HG03439 (cell line): Measurements from ENCODE around the gene KIAA0930.
A peak's percentile ranks its signal among the peaks of the same experiment; 100 is the strongest.
"Not testable (repeated sequence)": the region's sequence is repeated elsewhere in the genome, so short reads cannot be mapped to it uniquely, and the experiment has no call there.

Experiments
- ATAC-seq: cut with Tn5 transposase; IDR thresholded peaks from one replicate; pipeline ENCODE4 v1.9.1; 2021; ENCODE audit warnings: mild to moderate bottlenecking, moderate library complexity; ENCODE audit not compliant: unreplicated experiment

Gene KIAA0930

DNA sequence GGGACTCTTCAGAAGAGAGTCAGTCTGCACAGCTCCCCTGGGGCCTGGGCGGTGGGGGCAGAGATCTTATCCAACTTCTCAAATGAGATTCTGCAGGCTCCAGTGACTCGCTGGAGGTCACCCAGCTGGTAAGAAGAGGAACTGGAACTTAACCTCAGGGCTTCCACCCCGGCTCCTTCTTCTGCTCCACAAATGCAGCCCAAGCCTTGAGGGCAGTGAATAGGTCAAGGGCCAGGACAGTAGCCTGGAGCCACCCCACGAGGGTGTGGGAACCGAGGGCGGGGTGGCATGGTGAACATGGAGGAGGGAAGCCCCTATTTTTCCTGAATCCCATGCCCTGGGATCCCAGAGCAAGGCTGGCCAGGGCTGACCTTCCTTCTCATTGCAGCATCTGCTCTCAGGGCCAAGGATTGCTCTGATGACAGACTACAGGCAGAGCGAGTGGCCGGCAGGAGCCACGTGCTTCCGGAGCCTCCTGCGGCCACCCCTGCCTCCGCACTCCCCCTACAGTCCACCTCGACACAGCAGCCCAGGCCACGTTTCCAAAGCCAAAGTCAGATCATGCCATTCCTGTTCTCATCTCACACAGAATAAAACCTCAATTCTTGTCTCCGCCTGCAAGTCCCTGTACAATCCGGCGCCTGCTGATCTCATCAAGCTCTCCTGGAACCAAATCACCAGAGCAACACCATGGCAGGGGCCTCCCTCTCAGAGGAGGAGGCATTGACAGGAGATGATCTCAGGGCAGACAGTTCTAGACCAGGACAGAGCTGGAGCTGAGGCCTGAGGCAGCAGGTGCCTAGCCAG, 23.0 kb upstream of the KIAA0930 start:
- ATAC-seq = peak; percentile 71

DNA sequence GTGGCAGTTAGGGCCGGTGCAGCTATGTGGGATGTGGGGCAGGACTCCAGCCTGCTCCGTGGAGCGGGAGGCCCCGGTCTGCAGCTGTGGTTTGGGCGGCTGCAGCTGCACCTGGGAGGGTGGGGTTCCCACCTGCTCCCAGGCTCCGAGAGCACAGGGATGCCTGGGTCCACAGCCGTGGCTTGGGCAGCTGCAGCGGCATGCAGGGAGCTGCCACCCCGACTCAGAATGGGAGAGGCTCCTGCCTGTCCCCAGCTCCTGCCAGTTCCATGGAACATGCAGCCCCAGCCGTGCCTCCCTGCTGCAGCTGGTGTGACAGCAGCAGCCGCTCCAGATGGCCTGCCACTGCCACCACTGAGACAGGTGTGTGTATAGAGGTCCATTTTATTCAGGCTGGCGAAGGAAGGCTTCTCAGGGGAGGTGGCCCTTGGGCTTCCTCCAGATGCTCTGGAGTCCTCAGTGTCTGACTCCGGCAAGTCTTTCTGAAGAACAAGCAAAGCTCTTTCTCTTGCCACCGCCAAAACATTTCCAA, 22.3 kb upstream of the KIAA0930 start:
- ATAC-seq = peak; percentile 38

GRCh38 chr22:45262195-45262930, 21.7 kb upstream of the KIAA0930 start:
- no peak for ATAC-seq

DNA sequence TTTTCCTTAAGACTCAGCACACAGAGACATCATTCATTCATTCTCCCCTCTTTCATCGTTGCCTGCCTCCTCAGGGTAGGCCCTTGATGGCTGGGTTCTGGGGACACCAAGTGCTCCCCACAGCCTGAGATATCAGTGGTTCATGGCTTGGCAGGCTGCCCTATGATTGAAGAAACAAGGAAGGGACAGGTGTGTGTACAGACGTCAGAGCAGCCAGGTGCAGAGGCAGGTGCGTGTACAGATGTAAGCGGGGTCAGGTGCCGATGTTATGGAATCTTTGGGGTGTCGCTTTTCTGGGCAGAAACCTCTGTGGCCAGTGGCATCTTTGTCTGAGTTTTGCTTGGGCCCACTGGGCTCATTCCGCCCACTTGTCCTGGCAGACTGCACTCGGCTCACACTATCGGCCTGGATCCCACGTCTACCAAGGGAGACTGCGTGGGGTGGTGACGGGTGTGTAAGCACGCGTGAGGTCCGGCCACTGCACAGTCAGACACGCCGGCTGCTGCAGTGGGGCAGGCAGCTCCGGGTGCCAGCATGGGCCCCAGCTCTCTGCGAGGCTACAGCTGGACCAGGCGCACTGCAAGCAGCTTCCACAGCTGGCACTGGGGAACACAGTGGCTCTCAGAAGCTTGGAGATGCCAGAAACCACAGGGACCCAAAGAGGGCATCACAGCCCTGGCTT, 20.9 kb upstream of the KIAA0930 start:
- ATAC-seq = no peak

DNA sequence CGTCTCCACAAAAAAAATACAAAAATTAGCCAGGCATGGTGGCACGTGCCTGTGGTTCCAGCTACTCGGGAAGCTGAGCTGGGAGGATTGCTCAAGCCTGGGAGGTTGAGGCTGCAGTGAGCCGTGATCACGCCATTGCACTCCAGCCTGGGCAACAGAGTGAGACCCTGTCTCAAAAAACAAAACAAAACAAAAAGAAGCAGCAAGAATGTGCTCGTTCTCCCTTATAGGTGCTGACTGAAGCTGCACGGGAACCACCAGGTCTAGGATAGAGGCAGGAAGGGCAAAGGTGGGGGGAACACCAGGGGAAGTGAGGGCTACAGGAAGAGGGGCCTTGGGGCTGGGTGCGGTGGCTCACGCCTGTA, 19.7 kb upstream of the KIAA0930 start:
- ATAC-seq = not testable (repeated sequence)

GRCh38 chr22:45259754-45260394, 19.2 kb upstream of the KIAA0930 start:
- no peak for ATAC-seq

- ATAC-seq = not testable (repeated sequence)
These were observed 17.2 kb upstream of the KIAA0930 start for GRCh38 chr22:45257941-45258340.

- peak; percentile 65 for ATAC-seq
These were observed 14.1 kb upstream of the KIAA0930 start for GRCh38 chr22:45254789-45255278.

GRCh38 chr22:45254388-45254787, 13.7 kb upstream of the KIAA0930 start:
- ATAC-seq = peak; percentile 27

GRCh38 chr22:45253039-45253641, 12.4 kb upstream of the KIAA0930 start:
- ATAC-seq = no peak

- ATAC-seq = no peak
These were observed 11.1 kb upstream of the KIAA0930 start for GRCh38 chr22:45251825-45252224.

DNA sequence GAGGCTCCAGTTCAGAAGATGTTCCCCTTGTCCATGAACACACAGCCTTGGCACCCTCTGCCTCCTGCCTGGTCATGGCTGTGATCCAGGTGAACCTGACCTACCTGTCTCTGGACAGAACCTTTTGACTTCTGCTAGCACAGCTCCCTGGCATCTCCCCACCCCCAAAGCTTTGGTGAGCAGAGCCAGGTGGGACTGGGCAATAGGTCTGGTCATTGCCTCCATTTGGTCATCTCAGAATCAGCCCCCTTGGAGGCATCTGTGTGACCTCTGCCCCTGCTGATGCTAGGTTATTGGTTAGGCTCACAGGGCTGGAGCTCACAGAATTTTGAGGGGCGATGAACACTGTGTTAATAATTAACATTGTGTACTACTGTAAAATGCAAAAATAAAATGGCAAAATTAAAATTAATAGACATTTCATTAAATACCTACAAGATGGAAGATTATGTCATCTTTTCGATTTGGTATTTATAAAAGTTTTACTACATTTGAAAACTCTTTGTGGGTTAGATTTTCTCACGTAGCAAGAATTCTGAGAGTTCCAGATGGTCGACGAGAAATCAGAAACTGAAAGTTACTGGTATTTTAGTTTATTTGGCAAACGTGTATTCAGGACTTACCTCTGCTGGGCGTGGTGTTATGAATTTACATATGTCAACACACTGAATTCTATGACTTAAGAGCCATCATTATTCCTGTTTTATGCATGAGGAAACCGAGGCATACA, 8.3 kb upstream of the KIAA0930 start:
- ATAC-seq = peak; percentile 64

GRCh38 chr22:45246060-45246985, 5.6 kb upstream of the KIAA0930 start:
- ATAC-seq = no peak

DNA sequence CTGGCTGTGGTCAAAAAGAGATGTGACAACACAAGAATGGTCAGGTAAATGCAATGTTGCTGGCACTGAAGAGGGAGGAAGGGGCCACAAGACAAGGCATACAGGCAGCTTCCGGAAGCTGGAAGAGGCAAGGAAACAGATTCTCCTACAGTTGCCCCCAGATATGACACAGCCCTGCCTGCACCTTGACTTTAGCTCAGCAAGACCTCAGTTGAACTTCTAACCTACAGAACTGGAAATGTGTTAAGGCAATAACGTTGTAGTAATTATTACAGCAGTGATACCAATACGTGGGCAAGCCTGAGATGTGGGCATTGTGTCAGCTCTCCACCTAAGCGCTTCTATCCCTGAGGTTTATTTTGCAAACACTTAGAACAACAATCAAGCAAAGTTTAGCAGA, 4.2 kb upstream of the KIAA0930 start:
- no peak for ATAC-seq

GRCh38 chr22:45242778-45243191, 2.1 kb upstream of the KIAA0930 start:
- ATAC-seq = no peak

DNA sequence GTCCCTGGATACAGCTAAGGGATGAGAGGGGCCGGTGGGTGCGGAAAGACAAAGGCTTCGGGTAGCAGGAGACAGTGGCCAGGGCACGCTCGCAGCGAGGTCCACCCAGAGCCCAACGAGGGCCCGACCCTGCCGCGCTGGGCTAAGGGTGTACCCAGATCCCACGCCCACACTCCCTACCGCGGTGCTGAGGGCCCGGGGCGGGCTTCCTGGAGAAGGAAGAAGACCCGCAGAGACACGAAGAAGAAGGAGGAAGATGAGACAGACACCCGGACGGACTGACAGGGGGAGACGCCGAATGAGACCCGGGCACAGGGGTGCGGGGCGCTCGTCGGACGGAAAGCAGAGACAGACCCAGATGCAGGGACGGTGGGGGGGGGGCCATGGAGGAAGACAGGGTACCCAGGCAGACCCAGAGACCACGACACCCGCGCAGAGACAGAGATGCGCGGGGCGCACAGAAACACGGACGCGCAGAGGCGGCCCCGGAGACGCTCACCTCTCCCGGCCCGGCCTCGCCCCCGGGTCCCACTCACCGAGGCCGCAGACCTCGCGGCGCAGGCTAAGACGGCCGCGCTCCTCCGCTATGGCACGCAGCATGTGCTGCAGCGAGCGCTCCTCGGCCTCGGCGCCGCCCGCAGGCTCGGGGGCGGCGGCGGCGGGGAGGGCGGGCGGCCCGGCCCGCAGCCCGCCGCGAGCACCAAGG, 437 bp downstream of the KIAA0930 start:
- ATAC-seq = no peak

GRCh38 chr22:45239681-45240051, 1.0 kb downstream of the KIAA0930 start:
- no peak for ATAC-seq
